PC-9 (cell line): Measurements from ENCODE around the gene WNK1.

ENCODE experiments used
- EZH2 ChIP-seq: fragments of 200-600 bp; sonication (generic); IDR thresholded peaks from 2 replicates; pipeline ENCODE4 v1.8.0; 2017; ENCODE audit warnings: antibody characterized with exemption, low read depth
- TF ChIP-seq, protein P1 (sequence below): fragments of 200-600 bp; sonication (generic); conservative IDR thresholded peaks from 2 replicates; pipeline ENCODE4 v1.6.1; 2017; ENCODE audit warnings: mixed run types, antibody characterized with exemption, mild to moderate bottlenecking, moderate library complexity

DNA sequence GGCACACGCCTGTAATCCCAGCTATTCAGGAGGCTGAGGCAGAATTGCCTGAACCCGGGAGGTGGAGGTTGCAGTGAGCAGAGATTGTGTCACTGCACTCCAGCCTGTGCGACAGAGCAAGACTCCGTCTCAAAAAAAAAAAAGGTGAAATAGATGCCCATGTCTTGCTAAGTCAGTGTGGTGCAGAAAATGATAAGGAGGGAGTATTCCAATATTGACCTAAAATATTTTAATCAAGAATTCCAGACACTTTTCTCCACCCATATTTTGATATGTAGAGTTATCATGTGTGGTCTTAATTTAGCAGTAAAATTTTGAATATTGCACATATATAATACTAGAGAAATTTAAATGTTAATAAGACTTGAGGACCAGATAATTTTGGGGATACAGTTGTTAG is 57.7 kb downstream of the WNK1 start:
- TF ChIP-seq, protein P1, sequence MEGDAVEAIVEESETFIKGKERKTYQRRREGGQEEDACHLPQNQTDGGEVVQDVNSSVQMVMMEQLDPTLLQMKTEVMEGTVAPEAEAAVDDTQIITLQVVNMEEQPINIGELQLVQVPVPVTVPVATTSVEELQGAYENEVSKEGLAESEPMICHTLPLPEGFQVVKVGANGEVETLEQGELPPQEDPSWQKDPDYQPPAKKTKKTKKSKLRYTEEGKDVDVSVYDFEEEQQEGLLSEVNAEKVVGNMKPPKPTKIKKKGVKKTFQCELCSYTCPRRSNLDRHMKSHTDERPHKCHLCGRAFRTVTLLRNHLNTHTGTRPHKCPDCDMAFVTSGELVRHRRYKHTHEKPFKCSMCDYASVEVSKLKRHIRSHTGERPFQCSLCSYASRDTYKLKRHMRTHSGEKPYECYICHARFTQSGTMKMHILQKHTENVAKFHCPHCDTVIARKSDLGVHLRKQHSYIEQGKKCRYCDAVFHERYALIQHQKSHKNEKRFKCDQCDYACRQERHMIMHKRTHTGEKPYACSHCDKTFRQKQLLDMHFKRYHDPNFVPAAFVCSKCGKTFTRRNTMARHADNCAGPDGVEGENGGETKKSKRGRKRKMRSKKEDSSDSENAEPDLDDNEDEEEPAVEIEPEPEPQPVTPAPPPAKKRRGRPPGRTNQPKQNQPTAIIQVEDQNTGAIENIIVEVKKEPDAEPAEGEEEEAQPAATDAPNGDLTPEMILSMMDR = no peak
- TF ChIP-seq EZH2 = no peak
